ENCODE results near the gene RASIP1.
A peak's percentile ranks its signal among the peaks of the same experiment; 100 is the strongest.

RASIP1 gene

DNA sequence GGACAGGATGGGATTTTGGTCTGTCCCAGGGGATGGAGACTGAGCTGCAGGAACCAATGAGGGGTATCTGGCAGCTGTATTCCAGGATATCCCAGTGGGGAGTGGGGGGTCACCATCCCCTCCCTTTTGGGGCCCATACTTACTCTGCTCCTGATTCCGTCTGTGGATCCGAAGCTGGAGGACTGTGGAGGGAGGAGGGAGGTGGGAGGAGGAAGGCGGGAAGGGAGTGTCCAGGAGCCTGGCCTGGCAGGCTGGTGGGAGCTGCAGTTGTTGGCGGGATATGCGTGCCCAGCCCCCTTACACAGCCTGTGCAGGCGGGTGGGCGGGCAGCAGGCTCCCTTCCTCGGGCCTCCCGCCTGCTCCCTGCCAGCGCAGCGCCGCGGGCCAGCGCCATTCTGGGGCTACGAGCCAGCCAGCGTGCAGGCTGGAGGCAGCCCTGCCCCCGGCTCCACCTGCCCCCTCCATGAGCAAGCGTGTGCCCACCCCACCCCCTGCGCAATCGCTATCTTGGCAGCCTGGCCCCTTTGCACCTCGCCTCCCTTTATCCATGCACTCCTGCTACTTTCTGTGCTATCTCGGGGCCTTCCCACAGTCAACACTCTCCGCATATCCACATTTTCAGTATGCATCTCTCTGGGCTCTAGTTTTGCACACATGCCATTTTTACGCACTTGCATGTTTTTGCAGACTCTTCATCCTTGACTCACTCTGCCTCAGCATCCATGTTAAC, 23.7 kb downstream of the RASIP1 start:
- Histone ChIP-seq H3K27me3 (ENCODE audit: insufficient read depth, insufficient read length) (no peaks in the 10 kb centered on the region), H3K4me3 (ENCODE audit: insufficient read length, low read depth) (no peak overlapping the region), H3K9me3 (ENCODE audit: insufficient read depth, low read length) (no peaks in the 10 kb centered on the region), H3K36me3 (ENCODE audit: insufficient read depth, insufficient read length, low read length) (no peaks in the 10 kb centered on the region), H3K4me1 (ENCODE audit: insufficient read depth, insufficient read length) (peaks cover 12% of the 10 kb centered on the region), H3K9ac (ENCODE audit: insufficient read length, low read depth) (peak overlapping the region; percentile 61)
- DNase-seq (ENCODE audit: low read depth, low spot score) = no peak
- TF ChIP-seq ZNF274 (IDR thresholded peaks at IDR 0.05; ENCODE audit: low read depth, low read length) (no peak), SUZ12 (IDR thresholded peaks at IDR 0.05; ENCODE audit: extremely low read depth, insufficient read depth, insufficient read length) (no peak), YY1 (IDR thresholded peaks at IDR 0.05; ENCODE audit: insufficient read depth, insufficient read length) (no peak)

- TF ChIP-seq YY1 (IDR thresholded peaks at IDR 0.05; ENCODE audit: insufficient read depth, insufficient read length) = no peak
- TF ChIP-seq ZNF274 (IDR thresholded peaks at IDR 0.05; ENCODE audit: low read depth, low read length) = no peak
- no peak for TF ChIP-seq SUZ12 (IDR thresholded peaks at IDR 0.05; ENCODE audit: extremely low read depth, insufficient read depth, insufficient read length)
- H3K36me3 ChIP-seq (ENCODE audit: insufficient read depth, insufficient read length, low read length) = no peaks in the 10 kb centered on the region
- H3K27me3 ChIP-seq (ENCODE audit: insufficient read depth, insufficient read length) = no peaks in the 10 kb centered on the region
- H3K4me3 ChIP-seq (ENCODE audit: insufficient read length, low read depth) = no peak overlapping the region
- peaks cover 12% of the 10 kb centered on the region for H3K4me1 ChIP-seq (ENCODE audit: insufficient read depth, insufficient read length)
- DNase-seq (ENCODE audit: low read depth, low spot score) = no peak
- H3K9me3 ChIP-seq (ENCODE audit: insufficient read depth, low read length) = peaks cover 7% of the 10 kb centered on the region; the same call in 1 of the 2 replicates
- no peak overlapping the region for H3K9ac ChIP-seq (ENCODE audit: insufficient read length, low read depth)
Observed at GRCh38 chr19:48715681-48716171, 24.7 kb downstream of the RASIP1 start.

DNA sequence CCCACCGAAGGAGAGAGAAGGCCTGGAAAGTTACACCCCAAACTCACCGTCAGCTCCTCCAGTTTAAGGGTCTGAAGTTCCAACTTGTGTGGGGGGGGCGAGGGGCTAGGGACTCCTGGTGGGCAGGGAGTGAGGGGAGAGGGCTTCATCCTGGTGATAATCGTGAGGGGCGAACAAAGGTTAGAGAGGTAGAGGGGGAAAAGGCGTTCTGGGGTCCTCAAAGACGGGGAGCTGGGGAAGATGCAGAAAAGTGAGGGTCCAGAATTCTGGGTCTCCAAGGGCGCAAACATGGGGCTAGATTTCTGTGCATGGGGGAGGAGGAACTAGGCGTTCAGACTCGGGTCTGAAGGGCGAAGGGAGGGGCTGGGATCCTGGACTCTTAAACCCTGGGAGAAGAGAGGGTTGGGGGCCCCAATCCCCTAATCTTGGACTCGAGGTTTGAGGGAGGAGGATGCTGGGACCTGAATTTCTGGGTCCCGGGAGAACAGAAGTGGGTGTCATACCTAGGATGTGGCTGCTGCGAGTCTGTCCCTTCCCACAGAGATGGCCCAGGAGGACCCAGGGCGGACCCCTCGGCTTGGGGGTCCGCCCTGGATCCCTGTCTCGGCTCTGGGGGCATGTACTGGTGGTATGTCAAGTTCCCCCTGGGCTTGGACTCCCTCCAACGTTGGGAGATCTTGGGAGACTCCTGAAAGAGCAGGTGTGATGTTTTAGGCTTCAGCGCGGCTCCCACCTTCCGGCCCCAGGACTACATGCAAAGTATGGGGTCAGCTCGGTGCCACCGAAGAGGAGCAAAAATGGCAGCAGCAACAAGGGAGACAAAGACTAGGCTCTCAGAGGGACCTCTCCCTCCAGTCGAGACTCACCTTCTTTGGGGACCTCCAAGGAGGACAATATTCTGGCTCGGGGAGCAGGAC, 25.4 kb downstream of the RASIP1 start:
- DNase-seq (ENCODE audit: low read depth, low spot score) = no peak
- no peaks in the 10 kb centered on the region for H3K36me3 ChIP-seq (ENCODE audit: insufficient read depth, insufficient read length, low read length)
- H3K9ac ChIP-seq (ENCODE audit: insufficient read length, low read depth) = peak overlapping the region; percentile 79
- peaks cover 9% of the 10 kb centered on the region; the same call in 1 of the 2 replicates for H3K9me3 ChIP-seq (ENCODE audit: insufficient read depth, low read length)
- peaks cover 12% of the 10 kb centered on the region for H3K4me1 ChIP-seq (ENCODE audit: insufficient read depth, insufficient read length)
- H3K27me3 ChIP-seq (ENCODE audit: insufficient read depth, insufficient read length) = no peaks in the 10 kb centered on the region
- TF ChIP-seq SUZ12 (IDR thresholded peaks at IDR 0.05; ENCODE audit: extremely low read depth, insufficient read depth, insufficient read length) (no peak), YY1 (IDR thresholded peaks at IDR 0.05; ENCODE audit: insufficient read depth, insufficient read length) (no peak), ZNF274 (IDR thresholded peaks at IDR 0.05; ENCODE audit: low read depth, low read length) (no peak)
- peak overlapping the region; percentile 38 for H3K4me3 ChIP-seq (ENCODE audit: insufficient read length, low read depth)

DNA sequence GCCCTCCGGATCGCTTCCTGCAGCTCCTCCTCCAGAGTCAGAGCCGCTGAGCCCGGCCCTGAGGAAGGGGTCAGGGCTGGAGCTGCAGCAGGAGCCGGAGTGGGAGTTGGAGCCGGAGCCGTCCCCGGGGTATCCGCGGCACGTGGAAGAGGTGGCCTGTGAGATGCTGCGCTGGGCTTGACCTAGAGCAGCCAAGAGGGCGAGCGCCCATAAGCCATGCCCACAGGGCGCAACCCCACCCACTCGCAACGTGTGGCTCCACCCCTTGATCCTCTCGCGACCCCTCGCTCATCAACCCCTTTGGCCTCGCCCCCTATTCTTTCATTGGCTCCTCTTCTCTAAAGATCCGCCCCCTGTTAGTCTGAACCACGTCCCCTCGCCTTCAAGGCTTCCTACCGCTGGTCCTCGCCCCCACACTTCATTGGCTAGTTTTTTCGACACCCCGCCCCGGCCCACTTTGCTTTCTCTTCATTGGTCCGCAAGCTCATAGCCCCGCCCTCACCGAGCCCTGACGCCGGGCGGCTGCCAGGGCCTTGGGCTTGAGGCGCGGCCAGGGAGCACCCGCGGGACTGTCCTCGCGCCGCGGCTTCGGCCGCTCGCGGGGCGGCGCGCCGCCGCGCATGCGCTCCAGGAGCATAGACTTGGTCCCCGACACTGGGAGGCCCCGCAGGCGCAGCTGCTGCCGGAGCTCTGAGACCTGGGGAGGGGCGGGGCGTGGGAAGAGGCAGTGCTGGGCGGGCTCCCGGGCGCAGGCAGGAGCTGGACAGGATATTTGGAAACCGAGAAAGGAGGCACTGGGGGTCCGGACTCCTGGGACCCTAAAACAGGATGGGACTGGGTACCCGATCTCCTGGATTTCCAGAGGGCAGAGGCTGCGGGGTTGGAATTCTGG, 26.3 kb downstream of the RASIP1 start:
- TF ChIP-seq ZNF274 (IDR thresholded peaks at IDR 0.05; ENCODE audit: low read depth, low read length) (no peak), YY1 (IDR thresholded peaks at IDR 0.05; ENCODE audit: insufficient read depth, insufficient read length) (no peak), SUZ12 (IDR thresholded peaks at IDR 0.05; ENCODE audit: extremely low read depth, insufficient read depth, insufficient read length) (no peak)
- DNase-seq (ENCODE audit: low read depth, low spot score) = peak; percentile 93
- H3K9ac ChIP-seq (ENCODE audit: insufficient read length, low read depth) = peak overlapping the region; percentile 85
- peak overlapping the region; percentile 73 for H3K4me3 ChIP-seq (ENCODE audit: insufficient read length, low read depth)
- H3K27me3 ChIP-seq (ENCODE audit: insufficient read depth, insufficient read length) = no peaks in the 10 kb centered on the region
- no peaks in the 10 kb centered on the region for H3K36me3 ChIP-seq (ENCODE audit: insufficient read depth, insufficient read length, low read length)
- peaks cover 9% of the 10 kb centered on the region; the same call in 1 of the 2 replicates for H3K9me3 ChIP-seq (ENCODE audit: insufficient read depth, low read length)
- H3K4me1 ChIP-seq (ENCODE audit: insufficient read depth, insufficient read length) = peaks cover 8% of the 10 kb centered on the region

DNA sequence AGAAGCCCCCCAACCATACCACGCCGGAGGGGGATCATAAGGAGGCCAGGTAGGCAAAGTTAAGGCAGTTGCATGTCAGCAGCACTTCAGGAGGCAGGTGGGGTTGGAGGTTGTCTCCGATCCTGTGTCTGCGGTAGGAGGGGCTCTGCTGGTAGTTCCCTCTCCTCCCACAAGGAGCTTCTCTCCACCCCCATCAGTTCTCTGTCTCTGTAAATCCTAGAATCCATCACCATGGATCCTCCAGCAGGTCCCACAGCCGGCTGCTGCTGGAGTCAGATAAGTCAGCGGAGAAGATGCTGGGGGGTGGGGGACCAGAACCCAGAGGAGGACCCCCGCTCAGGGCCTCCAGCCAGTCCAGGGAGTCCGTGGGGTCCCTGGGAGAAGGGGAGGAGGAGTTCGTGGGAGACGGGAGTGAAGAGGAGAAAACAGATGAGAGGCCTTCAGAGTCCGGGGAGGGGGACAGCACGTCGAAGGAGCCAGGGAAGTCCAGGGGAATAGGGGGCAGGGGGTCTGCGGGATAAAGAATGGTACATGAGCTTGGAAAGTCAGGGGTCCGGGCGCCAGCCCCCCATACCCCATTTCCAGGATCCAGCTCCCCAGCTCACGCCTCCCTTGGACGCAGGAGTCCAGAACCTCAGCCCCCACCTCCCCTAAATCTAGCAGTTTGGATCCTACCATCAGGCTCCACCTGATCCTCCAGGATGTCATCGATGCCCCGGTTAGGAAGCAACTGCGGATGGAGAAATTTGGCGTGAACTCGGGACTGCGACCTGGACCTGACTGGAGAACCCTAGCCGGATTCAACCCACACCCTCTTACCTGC, 27.2 kb downstream of the RASIP1 start:
- Histone ChIP-seq H3K9ac (ENCODE audit: insufficient read length, low read depth) (peak overlapping the region; percentile 85), H3K36me3 (ENCODE audit: insufficient read depth, insufficient read length, low read length) (no peaks in the 10 kb centered on the region), H3K4me1 (ENCODE audit: insufficient read depth, insufficient read length) (peaks cover 6% of the 10 kb centered on the region), H3K27me3 (ENCODE audit: insufficient read depth, insufficient read length) (no peaks in the 10 kb centered on the region), H3K4me3 (ENCODE audit: insufficient read length, low read depth) (peak overlapping the region; percentile 73), H3K9me3 (ENCODE audit: insufficient read depth, low read length) (peaks cover 9% of the 10 kb centered on the region; the same call in 1 of the 2 replicates)
- TF ChIP-seq SUZ12 (IDR thresholded peaks at IDR 0.05; ENCODE audit: extremely low read depth, insufficient read depth, insufficient read length) (no peak), YY1 (IDR thresholded peaks at IDR 0.05; ENCODE audit: insufficient read depth, insufficient read length) (no peak), ZNF274 (IDR thresholded peaks at IDR 0.05; ENCODE audit: low read depth, low read length) (no peak)
- no peak for DNase-seq (ENCODE audit: low read depth, low spot score)

Data from NT2/D1 (cell line).